SK-N-SH (cell line): Measurements from ENCODE around the gene APH1A. TPM values are rescaled to one million over a fixed set of nuclear protein-coding genes. Genes with fewer than 3 reads are reported as not detected.

Source experiments
- CTCF ChIA-PET: fragments of 300-600, 350-600 bp; formaldehyde crosslinking; extraction: SDS; loops from one replicate; lab custom pipeline; 2021; lab: Yijun Ruan, JAX
- POLR2A ChIA-PET: fragments of 350-600 bp; sonication (Branson Sonifier 250); formaldehyde crosslinking; extraction: SDS; loops from one replicate; lab custom pipeline; 2020; ENCODE audit warnings: antibody characterized with exemption, inconsistent platforms; lab: Yijun Ruan, JAX
- DNase-seq: peaks from one replicate; pipeline ENCODE4 v3.0.0; 2012
- H2AFZ ChIP-seq: fragments of 200-600 bp; sonication (generic); 2 replicates; pipeline ENCODE4 v1.8.1; 2016; ENCODE audit warnings: antibody characterized with exemption, mild to moderate bottlenecking, low read depth
- H3F3A ChIP-seq: fragments of 200-600 bp; sonication (generic); replicated peaks from 2 replicates; pipeline ENCODE3; 2016; ENCODE audit warnings: antibody characterized with exemption, mild to moderate bottlenecking; ENCODE audit not compliant: insufficient read depth
- H3K27ac ChIP-seq, 2 experiments: fragments of 200-500 bp in 1 of 2; fragments of 200-600 bp in 1 of 2; sonication (Bioruptor generic) in 1 of 2; sonication (generic), shearing (Covaris generic) in 1 of 2; 2 replicates each; pipeline versions ENCODE4 v1.5.1 to v1.6.1; 2014 to 2016; ENCODE audit warnings: low read depth in 2 of 2, inconsistent platforms in 1 of 2, low read length in 1 of 2, mild to moderate bottlenecking in 1 of 2, mixed read lengths in 1 of 2
- H3K27me3 ChIP-seq: fragments of 200-600 bp; sonication (generic), shearing (Covaris generic); 2 replicates; pipeline ENCODE4 v1.6.1; 2016; ENCODE audit warnings: mixed run types; ENCODE audit not compliant: insufficient read depth
- H3K36me3 ChIP-seq, 2 experiments: fragments of 200-500 bp in 1 of 2; fragments of 200-600 bp in 1 of 2; sonication (Bioruptor generic) in 1 of 2; sonication (generic) in 1 of 2; replicated peaks in 1 of 2; 2 replicates each; pipeline versions ENCODE3 to v1.5.1; 2014 to 2016; ENCODE audit warnings: low read length in 1 of 2, mild to moderate bottlenecking in 1 of 2; ENCODE audit not compliant: insufficient read depth in 2 of 2, control insufficient read depth in 1 of 2
- H3K4me1 ChIP-seq, 2 experiments: fragments of 200-500 bp in 1 of 2; fragments of 200-600 bp in 1 of 2; sonication (Bioruptor generic) in 1 of 2; sonication (generic), shearing (Covaris generic) in 1 of 2; 2 replicates each; pipeline versions ENCODE4 v1.5.1 to v1.6.1; 2014 to 2016; ENCODE audit warnings: low read depth in 1 of 2, low read length in 1 of 2, mixed run types in 1 of 2; ENCODE audit not compliant: insufficient read depth in 2 of 2, control insufficient read depth in 1 of 2
- H3K4me2 ChIP-seq: fragments of 200-600 bp; sonication (generic), shearing (Covaris generic); 2 replicates; pipeline ENCODE4 v1.6.1; 2017; ENCODE audit warnings: mixed run types
- H3K4me3 ChIP-seq, 2 experiments: fragments of 200-500 bp in 1 of 2; fragments of 200-600 bp in 1 of 2; sonication (Bioruptor generic) in 1 of 2; sonication (generic), shearing (Covaris generic) in 1 of 2; 2 replicates each; pipeline versions ENCODE4 v1.5.1 to v1.8.1; 2014 to 2016; ENCODE audit warnings: low read depth in 2 of 2, inconsistent platforms in 1 of 2, low read length in 1 of 2, mild to moderate bottlenecking in 1 of 2, mixed read lengths in 1 of 2, moderate library complexity in 1 of 2
- H3K79me2 ChIP-seq: fragments of 200-600 bp; sonication (generic); 2 replicates; pipeline ENCODE4 v1.8.1; 2017; ENCODE audit warnings: mild to moderate bottlenecking; ENCODE audit not compliant: insufficient read depth
- H3K9ac ChIP-seq: fragments of 200-600 bp; sonication (generic); 2 replicates; pipeline ENCODE4 v1.6.1; 2017; ENCODE audit warnings: mixed run types
- H3K9me2 ChIP-seq: fragments of 200-600 bp; sonication (generic); 2 replicates; pipeline ENCODE4 v1.6.1; 2017; ENCODE audit warnings: mixed run types
- H3K9me3 ChIP-seq: fragments of 200-600 bp; sonication (generic); 2 replicates; pipeline ENCODE4 v1.6.1; 2017; ENCODE audit warnings: mixed run types, mild to moderate bottlenecking, moderate library complexity
- H4K20me1 ChIP-seq: fragments of 200-600 bp; sonication (generic); 2 replicates; pipeline ENCODE4 v1.6.1; 2017; ENCODE audit warnings: mild to moderate bottlenecking, mixed run types; ENCODE audit not compliant: insufficient read depth
- CTCF ChIP-seq: fragments of 200-600 bp; sonication (generic); IDR thresholded peaks from 2 replicates; pipeline ENCODE4 v1.6.1; 2017; ENCODE audit warnings: antibody characterized with exemption, mild to moderate bottlenecking, moderate library complexity
- FOXJ3 ChIP-seq: sonication (generic); formaldehyde crosslinking; IDR thresholded peaks from 2 replicates; pipeline ENCODE4 v1.5.1; 2020; ENCODE audit warnings: mild to moderate bottlenecking, missing genetic modification reagents
- FOXM1 ChIP-seq: IDR thresholded peaks from 2 replicates; pipeline ENCODE4 v1.4.0; 2012; ENCODE audit warnings: low read depth, mild to moderate bottlenecking
- MAX ChIP-seq: IDR thresholded peaks from 2 replicates; pipeline ENCODE4 v1.4.0; 2012; ENCODE audit warnings: low read depth
- MEF2A ChIP-seq: IDR thresholded peaks from 2 replicates; pipeline ENCODE4 v1.4.0; 2012; ENCODE audit warnings: low read depth, borderline replicate concordance
- MXI1 ChIP-seq: IDR thresholded peaks from 2 replicates; pipeline ENCODE4 v1.6.1; 2012; ENCODE audit warnings: mild to moderate bottlenecking, low read depth, low read length, improper control_type of control experiment
- TCF12 ChIP-seq: IDR thresholded peaks from 2 replicates; pipeline ENCODE4 v1.4.0; 2012
- TEAD4 ChIP-seq: IDR thresholded peaks from 2 replicates; pipeline ENCODE4 v1.4.0; 2012; ENCODE audit warnings: mild to moderate bottlenecking, borderline replicate concordance; ENCODE audit not compliant: insufficient read depth
- YY1 ChIP-seq: IDR thresholded peaks from 2 replicates; pipeline ENCODE4 v1.4.0; 2012; ENCODE audit warnings: low read depth, mild to moderate bottlenecking
- WGBS: methylation state at CpG from one replicate; pipeline ENCODE4 v1.1.6; 2017; ENCODE audit warnings: low lambda C conversion rate; 5-methylcytosine and 5-hydroxymethylcytosine counted together
- polyA plus RNA-seq, 3 experiments: library from polyadenylated mRNA; depleted of rRNA; stranded (reverse); fragments of >200 nt; gene quantifications; 2 replicates each; pipeline ENCODE4 v1.2.3, GENCODE V29; 2012
- TF ChIP-seq, protein P1 (sequence below): IDR thresholded peaks from 2 replicates; pipeline ENCODE4; 2012

APH1A gene
- polyA plus RNA-seq, 1 of the 3 experiments (the other 2 are of a cell fraction) = 175 TPM

DNA sequence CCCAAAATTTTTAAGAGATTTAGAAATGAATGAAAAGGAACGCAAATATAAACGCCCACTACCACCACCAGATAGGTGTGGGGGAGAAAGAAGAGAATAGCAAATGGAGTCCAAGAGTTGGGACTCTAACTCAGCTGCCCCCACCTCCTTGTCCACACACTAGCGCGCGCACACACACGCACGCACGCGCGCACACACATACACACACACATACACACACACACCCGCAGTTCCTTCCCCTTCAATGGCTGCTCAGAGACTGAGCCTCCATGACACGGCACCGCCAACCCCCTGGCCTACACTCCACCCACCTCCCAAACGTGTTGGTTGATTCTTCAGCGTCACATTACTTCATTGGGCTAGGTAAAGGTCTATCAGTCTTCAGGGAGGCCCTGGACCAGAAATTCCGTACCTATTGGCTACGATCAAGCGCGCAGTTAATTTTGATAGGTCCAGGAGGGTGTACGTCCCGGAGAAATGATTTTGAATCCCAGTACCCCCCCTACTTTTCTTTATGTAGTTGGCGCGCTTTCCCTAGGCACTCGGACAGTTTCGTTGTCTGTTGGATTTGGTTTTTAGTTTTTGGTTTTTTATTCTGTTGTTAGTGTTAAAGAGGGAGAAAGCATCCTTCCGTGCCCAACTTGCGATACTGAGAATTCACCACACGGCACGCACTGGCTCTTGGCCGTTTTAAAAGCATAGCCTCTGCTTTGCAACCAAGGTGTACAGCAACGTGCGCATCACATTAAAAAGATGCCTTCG lies 32.8 kb downstream of the APH1A start, which contains the start of gene ANP32E (continued):
- TF ChIP-seq, protein P1, sequence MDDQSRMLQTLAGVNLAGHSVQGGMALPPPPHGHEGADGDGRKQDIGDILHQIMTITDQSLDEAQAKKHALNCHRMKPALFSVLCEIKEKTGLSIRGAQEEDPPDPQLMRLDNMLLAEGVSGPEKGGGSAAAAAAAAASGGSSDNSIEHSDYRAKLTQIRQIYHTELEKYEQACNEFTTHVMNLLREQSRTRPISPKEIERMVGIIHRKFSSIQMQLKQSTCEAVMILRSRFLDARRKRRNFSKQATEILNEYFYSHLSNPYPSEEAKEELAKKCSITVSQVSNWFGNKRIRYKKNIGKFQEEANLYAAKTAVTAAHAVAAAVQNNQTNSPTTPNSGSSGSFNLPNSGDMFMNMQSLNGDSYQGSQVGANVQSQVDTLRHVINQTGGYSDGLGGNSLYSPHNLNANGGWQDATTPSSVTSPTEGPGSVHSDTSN = peak; percentile 99
- TF ChIP-seq FOXJ3 (CRISPR knock-in tag) = no peak
- no peak for TF ChIP-seq MEF2A
- peak; percentile 86 for TF ChIP-seq MAX
- TF ChIP-seq FOXM1 = peak; percentile 73; the same call in 1 of the 2 replicates
- peak; percentile 35; the same call in 1 of the 2 replicates for TF ChIP-seq TCF12
- TF ChIP-seq TEAD4 = no peak
- TF ChIP-seq MXI1 = peak; percentile 88; the same call in 1 of the 2 replicates
- TF ChIP-seq, all 33 proteins: peak for 15

GRCh38 chr1:150235294-150235851 lies 33.4 kb downstream of the APH1A start:
- peak overlapping the region; percentile 92 for H3K4me2 ChIP-seq
- H3K79me2 ChIP-seq = peaks cover 55% of the 10 kb centered on the region
- H3F3A ChIP-seq = peaks cover 23% of the 10 kb centered on the region
- H4K20me1 ChIP-seq = no peaks in the 10 kb centered on the region
- H3K4me3 ChIP-seq = peak overlapping the region; percentile 69 to 78
- peak overlapping the region; percentile 81 to 91 for H3K27ac ChIP-seq
- WGBS = 0% methylated on average over 24 of the region's 27 CpGs
- POLR2A ChIA-PET = interaction anchor here (0.8 kb wide), 1 partner anchor 34 kb away, joined by 3 read pairs; no protein-coding TSS in a partner anchor
- TF ChIP-seq CTCF (peak; percentile 31; the same call in 1 of the 2 replicates), YY1 (0 out of 2 replicates have a peak, but pooled peaks have one; percentile 43), MAX (no peak)
- TF ChIP-seq, all 33 proteins: peak for 2
- peak; percentile 64 for DNase-seq
- H2AFZ ChIP-seq = peak overlapping the region; percentile 33
- peak overlapping the region; percentile 88 for H3K9ac ChIP-seq
- H3K9me2 ChIP-seq = no peaks in the 10 kb centered on the region
- CTCF ChIA-PET = interaction anchor here (0.8 to 2.4 kb wide), 3 partner anchors 20 to 48 kb away, joined by 3 to 8 read pairs (median 4); no protein-coding TSS in a partner anchor
- peaks cover 0 to 5% of the 10 kb centered on the region in 2 experiments; a peak in 2 of 4 replicates for H3K4me1 ChIP-seq
- H3K36me3 ChIP-seq = peaks cover 0 to 9% of the 10 kb centered on the region in 2 experiments
- H3K9me3 ChIP-seq = no peaks in the 10 kb centered on the region
- no peaks in the 10 kb centered on the region for H3K27me3 ChIP-seq
